ENCODE data around the gene CNTNAP2. TPM values are rescaled to one million over a fixed set of nuclear protein-coding genes. Genes with fewer than 3 reads are reported as not detected.

The CNTNAP2 gene
- total RNA-seq, 1 experiment from 2014 or later, result 64.5 TPM

DNA sequence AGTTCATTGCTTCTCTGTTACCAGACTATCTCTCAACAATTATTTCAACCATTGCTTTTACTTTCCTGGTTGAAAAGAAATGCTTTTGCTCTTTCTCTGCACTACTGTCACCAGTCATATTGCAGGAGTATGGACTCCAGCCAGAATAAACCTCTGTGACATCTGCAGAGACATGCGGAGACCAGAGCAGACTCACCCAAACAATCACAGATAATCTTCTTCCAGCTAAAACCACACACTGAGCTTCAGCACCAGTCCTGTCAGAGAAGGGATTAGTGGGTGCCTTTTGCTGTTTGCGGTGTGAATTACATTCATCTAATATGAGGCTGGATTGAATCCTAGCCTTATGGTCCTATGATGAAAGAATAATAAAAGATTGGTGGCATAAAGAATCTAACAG lies 258.6 kb downstream of the CNTNAP2 start:
- Histone ChIP-seq H3K4me2 (ENCODE audit: insufficient read depth, insufficient read length, low read length) (no peak overlapping the region), H4K5ac (ENCODE audit: insufficient read length, low read depth, low read length) (no peak overlapping the region), H3K23me2 (ENCODE audit: insufficient read length, low read depth, low read length, poor library complexity, severe bottlenecking) (no peaks in the 10 kb centered on the region), H3K27me3 (ENCODE audit: insufficient read depth, low read length) (no peaks in the 10 kb centered on the region), H3K27ac (ENCODE audit: insufficient read length, low read depth, low read length) (no peak overlapping the region), H2BK5ac (ENCODE audit: insufficient read length, low read length) (no peak overlapping the region), H3K18ac (ENCODE audit: insufficient read length, low read depth, low read length) (no peak overlapping the region), H3K4ac (ENCODE audit: low read depth, low read length) (no peak overlapping the region), H4K91ac (ENCODE audit: insufficient read length, low read depth, low read length) (no peak overlapping the region), H3K9me3 (ENCODE audit: control insufficient read depth, low read depth, low read length) (no peaks in the 10 kb centered on the region), H3K56ac (ENCODE audit: insufficient read length, low read depth, low read length) (no peak overlapping the region), H2AFZ (ENCODE audit: low read length) (no peak overlapping the region), H3K79me1 (ENCODE audit: insufficient read depth, low read depth, low read length, poor library complexity, severe bottlenecking) (no peaks in the 10 kb centered on the region), H4K8ac (replicated peaks; ENCODE audit: insufficient read length, low read depth, low read length) (no peak overlapping the region), H3T11ph (ENCODE audit: low read length) (no peak overlapping the region), H3K23ac (ENCODE audit: insufficient read length, low read depth, low read length) (no peak overlapping the region), H2BK12ac (ENCODE audit: insufficient read length, low read depth, low read length) (no peak overlapping the region), H3K9ac (ENCODE audit: extremely low read depth, insufficient read length, low read length) (no peak overlapping the region), H2BK120ac (ENCODE audit: low read depth, low read length, poor library complexity, severe bottlenecking) (no peak overlapping the region), H4K20me1 (ENCODE audit: control insufficient read depth, insufficient read depth, insufficient read length) (no peaks in the 10 kb centered on the region), H2BK15ac (ENCODE audit: low read depth, low read length) (no peak overlapping the region), H2BK20ac (ENCODE audit: low read depth, low read length, poor library complexity, severe bottlenecking) (no peak overlapping the region), H3K79me2 (ENCODE audit: insufficient read depth, low read length) (no peaks in the 10 kb centered on the region), H2AK5ac (ENCODE audit: insufficient read length, low read length) (no peak overlapping the region), H3K4me1 (ENCODE audit: insufficient read depth, low read length) (no peaks in the 10 kb centered on the region), H3K14ac (ENCODE audit: insufficient read depth, low read length) (no peak overlapping the region)
- H3K36me3 Mint-ChIP-seq (ENCODE audit: insufficient read depth in 1 of 3, low read depth in 3 of 3), result no peaks in the 10 kb centered on the region; a peak in 1 of 7 replicates
- H3K4me1 Mint-ChIP-seq, result peaks cover 2 to 7% of the 10 kb centered on the region in 2 experiments; a peak in 1 of 4 replicates
- no peak overlapping the region for H3K4me3 Mint-ChIP-seq
- H3K9me3 Mint-ChIP-seq, result no peaks in the 10 kb centered on the region
- TF ChIP-seq, protein P1, sequence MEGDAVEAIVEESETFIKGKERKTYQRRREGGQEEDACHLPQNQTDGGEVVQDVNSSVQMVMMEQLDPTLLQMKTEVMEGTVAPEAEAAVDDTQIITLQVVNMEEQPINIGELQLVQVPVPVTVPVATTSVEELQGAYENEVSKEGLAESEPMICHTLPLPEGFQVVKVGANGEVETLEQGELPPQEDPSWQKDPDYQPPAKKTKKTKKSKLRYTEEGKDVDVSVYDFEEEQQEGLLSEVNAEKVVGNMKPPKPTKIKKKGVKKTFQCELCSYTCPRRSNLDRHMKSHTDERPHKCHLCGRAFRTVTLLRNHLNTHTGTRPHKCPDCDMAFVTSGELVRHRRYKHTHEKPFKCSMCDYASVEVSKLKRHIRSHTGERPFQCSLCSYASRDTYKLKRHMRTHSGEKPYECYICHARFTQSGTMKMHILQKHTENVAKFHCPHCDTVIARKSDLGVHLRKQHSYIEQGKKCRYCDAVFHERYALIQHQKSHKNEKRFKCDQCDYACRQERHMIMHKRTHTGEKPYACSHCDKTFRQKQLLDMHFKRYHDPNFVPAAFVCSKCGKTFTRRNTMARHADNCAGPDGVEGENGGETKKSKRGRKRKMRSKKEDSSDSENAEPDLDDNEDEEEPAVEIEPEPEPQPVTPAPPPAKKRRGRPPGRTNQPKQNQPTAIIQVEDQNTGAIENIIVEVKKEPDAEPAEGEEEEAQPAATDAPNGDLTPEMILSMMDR (conservative IDR thresholded peaks at IDR 0.05), result no peak
- DNase-seq, result no peak
- H3K27ac Mint-ChIP-seq, result no peak overlapping the region
- WGBS (ENCODE audit: extremely low coverage, insufficient read length, low lambda C conversion rate), result no CpG with 5 or more reads among the region's 2 CpGs
- no peaks in the 10 kb centered on the region for H3K27me3 Mint-ChIP-seq (ENCODE audit: low read depth)
